Fibroblast of lung (primary cell): ENCODE measurements around the gene HOOK1.
"Not testable (repeated sequence)": the region's sequence is repeated elsewhere in the genome, so short reads cannot be mapped to it uniquely, and the experiment has no call there.

Experiments used
- EZH2 ChIP-seq: IDR thresholded peaks from 2 replicates; pipeline ENCODE4 v1.5.1; 2012; ENCODE audit warnings: low read length, control low read depth, mild to moderate bottlenecking; ENCODE audit errors: missing control alignments
- TF ChIP-seq, protein P1 (sequence below), 2 donors: IDR thresholded peaks in 1 of 2; conservative IDR thresholded peaks in 1 of 2; 1 replicate in 1 of 2; 2 replicates in 1 of 2; pipeline ENCODE4 v1.5.1; 2011 to 2012; ENCODE audit warnings: low read length in 2 of 2, control low read depth in 1 of 2, inconsistent platforms in 1 of 2, low read depth in 1 of 2, mild to moderate bottlenecking in 1 of 2

- not testable (repeated sequence) for TF ChIP-seq EZH2
- TF ChIP-seq, protein P1, sequence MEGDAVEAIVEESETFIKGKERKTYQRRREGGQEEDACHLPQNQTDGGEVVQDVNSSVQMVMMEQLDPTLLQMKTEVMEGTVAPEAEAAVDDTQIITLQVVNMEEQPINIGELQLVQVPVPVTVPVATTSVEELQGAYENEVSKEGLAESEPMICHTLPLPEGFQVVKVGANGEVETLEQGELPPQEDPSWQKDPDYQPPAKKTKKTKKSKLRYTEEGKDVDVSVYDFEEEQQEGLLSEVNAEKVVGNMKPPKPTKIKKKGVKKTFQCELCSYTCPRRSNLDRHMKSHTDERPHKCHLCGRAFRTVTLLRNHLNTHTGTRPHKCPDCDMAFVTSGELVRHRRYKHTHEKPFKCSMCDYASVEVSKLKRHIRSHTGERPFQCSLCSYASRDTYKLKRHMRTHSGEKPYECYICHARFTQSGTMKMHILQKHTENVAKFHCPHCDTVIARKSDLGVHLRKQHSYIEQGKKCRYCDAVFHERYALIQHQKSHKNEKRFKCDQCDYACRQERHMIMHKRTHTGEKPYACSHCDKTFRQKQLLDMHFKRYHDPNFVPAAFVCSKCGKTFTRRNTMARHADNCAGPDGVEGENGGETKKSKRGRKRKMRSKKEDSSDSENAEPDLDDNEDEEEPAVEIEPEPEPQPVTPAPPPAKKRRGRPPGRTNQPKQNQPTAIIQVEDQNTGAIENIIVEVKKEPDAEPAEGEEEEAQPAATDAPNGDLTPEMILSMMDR (conservative IDR thresholded peaks at IDR 0.05 in 1 of 2, IDR thresholded peaks at IDR 0.05 in 1 of 2; ENCODE audit: low read depth in 1 of 2, low read length in 2 of 2), result not testable (repeated sequence)
Observed at GRCh38 chr1:59837857-59838256, 23.1 kb downstream of the HOOK1 start.
